ENCODE results near the gene EXOSC2. TPM values are rescaled to one million over a fixed set of nuclear protein-coding genes. Genes with fewer than 3 reads are reported as not detected.

Gene EXOSC2
- total RNA-seq, 1 donor from 2014 or later: 18.4 TPM

- Histone ChIP-seq H3K36me3 (peaks cover 88% of the 10 kb centered on the region), H3K4me3 (no peak overlapping the region), H3K27me3 (ENCODE audit: low read depth) (no peaks in the 10 kb centered on the region), H3K9me3 (no peaks in the 10 kb centered on the region), H3K27ac (no peak overlapping the region), H3K4me1 (no peaks in the 10 kb centered on the region)
- ATAC-seq: peak; percentile 91 to 93
- peak; percentile 94 for TF ChIP-seq CTCF (IDR thresholded peaks at IDR 0.05)
- peak; percentile 76 for DNase-seq
- intact Hi-C loops (cut with DNase I): loop anchor here (10.0 kb wide), 1 partner anchor 163 kb away; no protein-coding TSS in a partner anchor
Measured at GRCh38 chr9:130701059-130702022, 7.8 kb downstream of the EXOSC2 start.

DNA sequence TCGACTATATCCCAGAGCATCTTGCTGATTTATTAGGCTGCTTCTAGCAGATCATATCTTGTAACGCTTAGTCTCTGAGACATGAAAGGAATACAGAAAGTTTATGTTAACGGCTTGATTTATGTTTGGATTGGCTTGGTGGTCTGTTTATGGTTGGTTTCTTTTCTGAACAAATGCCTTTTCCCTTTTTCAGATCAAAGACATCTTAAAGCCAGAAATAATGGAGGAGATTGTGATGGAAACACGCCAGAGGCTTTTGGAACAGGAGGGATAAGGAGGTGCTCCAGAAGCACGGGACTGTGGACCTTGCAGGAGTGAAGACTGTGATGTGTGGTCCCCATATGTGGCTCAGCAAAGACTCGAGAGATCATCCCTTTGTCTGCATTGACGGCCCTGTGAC, 9.9 kb downstream of the EXOSC2 start:
- no peaks in the 10 kb centered on the region for H3K9me3 ChIP-seq
- no peaks in the 10 kb centered on the region for H3K4me1 ChIP-seq
- DNase-seq: no peak
- intact Hi-C loops (cut with DNase I): loop anchor here (10.0 kb wide), 1 partner anchor 161 kb away; no protein-coding TSS in a partner anchor
- no peaks in the 10 kb centered on the region for H3K27me3 ChIP-seq (ENCODE audit: low read depth)
- no peak overlapping the region for H3K27ac ChIP-seq
- no peak for ATAC-seq
- peaks cover 67% of the 10 kb centered on the region for H3K36me3 ChIP-seq
- no peak for TF ChIP-seq CTCF (IDR thresholded peaks at IDR 0.05)
- H3K4me3 ChIP-seq: no peak overlapping the region

DNA sequence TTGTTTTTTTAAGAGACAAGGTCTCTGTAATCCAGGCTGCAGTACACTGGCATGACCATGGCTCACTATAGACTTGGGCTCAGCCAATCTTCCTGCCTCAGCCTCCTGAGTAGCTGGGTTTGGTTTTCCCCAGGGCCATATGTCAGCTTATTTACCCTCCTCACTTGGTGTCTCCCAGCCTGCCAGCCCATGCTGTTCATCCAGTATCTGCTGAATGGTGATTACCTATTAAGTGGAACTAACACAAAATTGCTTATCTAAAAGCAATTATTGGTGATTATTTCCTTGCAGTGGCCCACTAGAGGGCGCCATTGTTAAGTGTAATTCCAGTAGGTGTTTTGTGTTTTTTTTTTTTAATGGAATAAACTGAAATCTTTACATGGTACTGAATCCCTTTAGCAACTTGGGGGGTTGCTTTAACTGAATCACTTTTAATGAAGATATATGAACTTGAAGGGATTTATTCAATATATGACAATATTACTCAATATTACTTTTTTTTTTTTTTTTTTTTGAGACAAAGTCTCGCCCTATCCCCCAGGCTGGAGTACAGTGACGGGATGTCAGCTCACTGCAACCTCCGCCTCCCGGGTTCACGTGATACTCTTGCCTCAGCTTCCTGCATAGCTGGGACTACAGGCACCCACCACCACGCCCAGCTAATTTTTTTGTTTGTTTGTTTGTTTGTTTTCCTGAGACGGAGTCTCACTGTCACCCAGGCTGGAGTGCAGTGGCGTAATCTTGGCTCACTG, 13.8 kb downstream of the EXOSC2 start:
- Histone ChIP-seq H3K36me3 (peaks cover 28% of the 10 kb centered on the region), H3K4me1 (no peaks in the 10 kb centered on the region), H3K9me3 (no peaks in the 10 kb centered on the region), H3K4me3 (no peak overlapping the region), H3K27me3 (ENCODE audit: low read depth) (no peaks in the 10 kb centered on the region), H3K27ac (no peak overlapping the region)
- DNase-seq: no peak
- ATAC-seq: peak; percentile 20 to 46
- TF ChIP-seq CTCF (IDR thresholded peaks at IDR 0.05): peak; percentile 77
- intact Hi-C loops (cut with DNase I): loop anchor here (10.0 kb wide), 1 partner anchor 157 kb away; no protein-coding TSS in a partner anchor

- H3K36me3 ChIP-seq: no peaks in the 10 kb centered on the region
- H3K27ac ChIP-seq: no peak overlapping the region
- TF ChIP-seq CTCF (IDR thresholded peaks at IDR 0.05): no peak
- intact Hi-C loops (cut with DNase I): no loop called here
- no peak overlapping the region for H3K4me3 ChIP-seq
- ATAC-seq (no peak), DNase-seq (no peak)
- H3K4me1 ChIP-seq: peaks cover 22% of the 10 kb centered on the region
- no peaks in the 10 kb centered on the region for H3K27me3 ChIP-seq (ENCODE audit: low read depth)
- no peaks in the 10 kb centered on the region for H3K9me3 ChIP-seq
Measured at GRCh38 chr9:130710822-130711352, 17.3 kb downstream of the EXOSC2 start.

DNA sequence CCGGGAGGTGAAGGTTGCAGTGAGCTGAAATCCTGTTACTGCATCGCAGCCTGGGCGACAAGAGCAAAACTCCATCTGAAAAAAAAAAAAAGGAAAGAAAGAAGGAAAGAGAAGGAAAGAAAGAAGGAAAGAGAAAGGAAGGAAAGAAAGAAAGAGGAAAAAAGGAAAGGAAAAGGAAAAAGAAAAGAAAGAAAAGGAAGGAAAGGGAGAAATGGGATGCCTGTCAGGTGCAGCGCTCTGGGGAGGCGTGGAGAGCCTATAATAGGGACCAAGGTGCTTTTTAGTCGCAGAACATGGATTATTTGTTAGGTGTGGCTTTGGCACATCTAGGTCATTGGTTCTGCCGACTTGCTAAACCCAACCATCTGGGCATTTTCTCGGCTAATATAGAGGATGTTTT, 17.9 kb downstream of the EXOSC2 start:
- no peak overlapping the region for H3K4me3 ChIP-seq
- no peaks in the 10 kb centered on the region for H3K9me3 ChIP-seq
- H3K4me1 ChIP-seq: peaks cover 28% of the 10 kb centered on the region
- DNase-seq (no peak), ATAC-seq (no peak)
- H3K27me3 ChIP-seq (ENCODE audit: low read depth): no peaks in the 10 kb centered on the region
- H3K36me3 ChIP-seq: no peaks in the 10 kb centered on the region
- intact Hi-C loops (cut with DNase I): no loop called here
- no peak overlapping the region for H3K27ac ChIP-seq
- no peak for TF ChIP-seq CTCF (IDR thresholded peaks at IDR 0.05)

All from lower lobe of right lung (tissue), 2 donors.